CMK (cell line): ENCODE measurements around the gene SLC7A6.

Source experiments
- DNase-seq: peaks from one replicate; pipeline ENCODE4 v3.0.0-alpha.2; 2010; ENCODE audit warnings: low read depth

SLC7A6 gene

GRCh38 chr16:68346892-68347480 is 82.7 kb downstream of the SLC7A6 start:
- DNase-seq, result no peak

GRCh38 chr16:68347605-68348004 is 83.3 kb downstream of the SLC7A6 start:
- DNase-seq, result no peak

GRCh38 chr16:68348639-68349445 is 84.5 kb downstream of the SLC7A6 start:
- DNase-seq, result no peak

- DNase-seq, result no peak
These were observed 85.6 kb downstream of the SLC7A6 start for GRCh38 chr16:68349838-68350410.

GRCh38 chr16:68350813-68351350 is 86.6 kb downstream of the SLC7A6 start:
- no peak for DNase-seq
